B cell (primary cell): ENCODE results near the gene VIPAS39. TPM values are rescaled to one million over a fixed set of nuclear protein-coding genes. Genes with fewer than 3 reads are reported as not detected.
"Not testable (repeated sequence)": the region's sequence is repeated elsewhere in the genome, so short reads cannot be mapped to it uniquely, and the experiment has no call there.

Experiments
- ATAC-seq: fragments of 200-7000 bp; cut with Tn5 transposase; one replicate; pipeline ENCODE4 v1.10.0; 2021; ENCODE audit warnings: low read depth, mild to moderate bottlenecking, moderate number of reproducible peaks, moderate library complexity
- CTCF ChIA-PET: fragments of 350-600 bp; sonication (Branson Sonifier 250); formaldehyde crosslinking; loops from one replicate; lab custom pipeline; 2021; ENCODE audit warnings: antibody characterized with exemption, inconsistent platforms; lab: Charles Lee
- POLR2A ChIA-PET: fragments of 350-600 bp; sonication (Branson Sonifier 250); formaldehyde crosslinking; loops from one replicate; lab custom pipeline; 2021; ENCODE audit warnings: antibody characterized with exemption; lab: Charles Lee
- DNase-seq: peaks from one replicate; pipeline ENCODE4 v3.0.0; 2013
- H2AFZ ChIP-seq: 2 replicates; pipeline ENCODE4 v1.6.1; 2012; ENCODE audit warnings: mild to moderate bottlenecking, low read depth, low read length; ENCODE audit not compliant: insufficient read depth, poor library complexity, severe bottlenecking
- H3K27ac ChIP-seq, 2 donors: 1 replicate in 1 of 2; 2 replicates in 1 of 2; pipeline ENCODE4 v1.5.1; 2012 to 2013; ENCODE audit warnings: low read length in 2 of 2, mild to moderate bottlenecking in 2 of 2, moderate library complexity in 1 of 2
- H3K27me3 ChIP-seq, 4 experiments: fragments of 200-600 bp in 1 of 4; sonication (generic) in 1 of 4; replicated peaks in 1 of 4; 1 replicate in 2 of 4; 2 replicates in 2 of 4; pipeline versions ENCODE4 v1.6.1 to v1.7.0; 2013 to 2016; ENCODE audit warnings: low read length in 3 of 4, mild to moderate bottlenecking in 2 of 4, mixed read lengths in 1 of 4, moderate library complexity in 1 of 4; ENCODE audit not compliant: insufficient read depth in 4 of 4, control insufficient read depth in 3 of 4; ENCODE audit errors: control extremely low read depth in 1 of 4
- H3K36me3 ChIP-seq, 2 experiments: replicated peaks in 1 of 2; 1 replicate in 1 of 2; 2 replicates in 1 of 2; pipeline versions ENCODE4 v1.6.1 to v1.7.1; 2013; ENCODE audit warnings: low read length in 1 of 2; ENCODE audit not compliant: insufficient read depth in 2 of 2, control insufficient read depth in 1 of 2; ENCODE audit errors: control extremely low read depth in 1 of 2, extremely low read depth in 1 of 2
- H3K4me1 ChIP-seq, 2 donors: fragments of 200-600 bp in 1 of 2; sonication (generic) in 1 of 2; 1 replicate in 1 of 2; 2 replicates in 1 of 2; pipeline versions ENCODE4 v1.5.1 to v1.6.1; 2013 to 2017; ENCODE audit warnings: low read length in 2 of 2; ENCODE audit not compliant: control insufficient read depth in 2 of 2, insufficient read depth in 2 of 2
- H3K4me2 ChIP-seq: replicated peaks from 2 replicates; pipeline ENCODE3; 2012; ENCODE audit warnings: mild to moderate bottlenecking, low read depth, low read length; ENCODE audit not compliant: poor library complexity, severe bottlenecking
- H3K4me3 ChIP-seq, 5 experiments: fragments of 200-600 bp in 1 of 5; sonication (generic) in 1 of 5; 1 replicate in 3 of 5; 2 replicates in 2 of 5; pipeline versions ENCODE4 v1.5.1 to v1.7.0; 2011 to 2016; ENCODE audit warnings: low read length in 4 of 5, mild to moderate bottlenecking in 4 of 5, low read depth in 2 of 5, control low read depth in 1 of 5, moderate library complexity in 1 of 5; ENCODE audit not compliant: insufficient read depth in 1 of 5; ENCODE audit errors: control extremely low read depth in 1 of 5, extremely low read depth in 1 of 5
- H3K79me2 ChIP-seq: fragments of 200-600 bp; sonication (generic); one replicate; pipeline ENCODE4 v1.6.0; 2016; ENCODE audit warnings: low read length; ENCODE audit not compliant: control insufficient read depth, insufficient read depth
- H3K9ac ChIP-seq: fragments of 200-600 bp; sonication (generic); 2 replicates; pipeline ENCODE4 v1.6.1; 2017; ENCODE audit warnings: mild to moderate bottlenecking, low read length, moderate library complexity
- H3K9me3 ChIP-seq, 3 donors: one replicate each; pipeline versions ENCODE4 v1.6.1 to v1.7.1; 2013; ENCODE audit warnings: low read length in 2 of 3; ENCODE audit not compliant: control insufficient read depth in 2 of 3, insufficient read depth in 1 of 3; ENCODE audit errors: control extremely low read depth in 1 of 3
- H4K20me1 ChIP-seq: 2 replicates; pipeline ENCODE4 v1.6.0; 2012; ENCODE audit warnings: mild to moderate bottlenecking, low read length; ENCODE audit not compliant: insufficient read depth, control insufficient read depth, poor library complexity, severe bottlenecking
- H3K27ac Mint-ChIP-seq: one replicate; pipeline ENCODE4 v1.8.0; 2021; ENCODE audit warnings: mixed read lengths
- H3K27me3 Mint-ChIP-seq: one replicate; pipeline ENCODE4 v1.8.0; 2021; ENCODE audit warnings: mixed read lengths
- H3K4me1 Mint-ChIP-seq: one replicate; pipeline ENCODE4 v1.8.0; 2021; ENCODE audit warnings: mixed read lengths
- H3K4me3 Mint-ChIP-seq: one replicate; pipeline ENCODE4 v1.8.0; 2021; ENCODE audit warnings: mixed read lengths
- H3K9me3 Mint-ChIP-seq: one replicate; pipeline ENCODE4 v1.8.0; 2022; ENCODE audit warnings: mixed read lengths; ENCODE audit not compliant: insufficient read depth
- CTCF ChIP-seq: fragments of 200-600 bp; IDR thresholded peaks from one replicate; pipeline ENCODE4 v1.8.0; 2022; ENCODE audit warnings: antibody characterized with exemption, mild to moderate bottlenecking
- EZH2 ChIP-seq: IDR thresholded peaks from 2 replicates; pipeline ENCODE4 v1.6.1; 2012; ENCODE audit warnings: borderline replicate concordance, low read depth, mild to moderate bottlenecking, moderate library complexity, low read length; ENCODE audit not compliant: insufficient read depth, poor library complexity, severe bottlenecking
- WGBS: methylation state at CpG from one replicate; pipeline ENCODE4 v1.1.5; 2013; ENCODE audit warnings: missing lambda C conversion rate; ENCODE audit not compliant: insufficient coverage; 5-methylcytosine and 5-hydroxymethylcytosine counted together
- intact Hi-C: fragments of 100-400 bp; cut with micrococcal nuclease; formaldehyde crosslinking; loops from one replicate; pipeline ENCODE4 v1.10.0; 2022
- polyA plus RNA-seq: library from polyadenylated mRNA; depleted of rRNA; stranded (reverse); fragments of >200 nt; gene quantifications from 2 replicates; pipeline ENCODE4 v1.2.3, GENCODE V29; 2012
- total RNA-seq, 2 donors: library from RNA; stranded (reverse); fragments of 120-200 nt in 1 of 2; gene quantifications; 1 replicate in 1 of 2; 2 replicates in 1 of 2; pipeline versions ENCODE4 v1.2.3 to v1.2.4, GENCODE V29; 2013 to 2022

The VIPAS39 gene
- total and polyA plus RNA-seq, 2 donors (not counting 1 experiment from before 2014, with no cell fraction given) = 17.4 to 25.9 TPM

GRCh38 chr14:77421201-77421600 lies 36.2 kb downstream of the VIPAS39 start:
- H3K27ac ChIP-seq = no peak overlapping the region
- ATAC-seq (no peak), DNase-seq (no peak)
- ChIA-PET CTCF (no interaction called here), POLR2A (no interaction called here)
- Mint-ChIP-seq H3K9me3 (peaks cover 10% of the 10 kb centered on the region), H3K4me1 (no peaks in the 10 kb centered on the region), H3K4me3 (no peak overlapping the region), H3K27ac (no peak overlapping the region), H3K27me3 (no peaks in the 10 kb centered on the region)
- intact Hi-C loops = no loop called here
- TF ChIP-seq CTCF (no peak), EZH2 (no peak)
- no peaks in the 10 kb centered on the region for H3K4me1 ChIP-seq
- WGBS = no CpG with 5 or more reads among the region's 2 CpGs
- H4K20me1 ChIP-seq = no peaks in the 10 kb centered on the region
- no peaks in the 10 kb centered on the region for H3K27me3 ChIP-seq
- no peak overlapping the region for H2AFZ ChIP-seq
- peaks cover 6 to 33% of the 10 kb centered on the region in 2 experiments for H3K36me3 ChIP-seq
- no peaks in the 10 kb centered on the region for H3K79me2 ChIP-seq
- H3K4me3 ChIP-seq = no peak overlapping the region
- no peak overlapping the region for H3K4me2 ChIP-seq
- no peak overlapping the region for H3K9ac ChIP-seq
- H3K9me3 ChIP-seq = peaks cover 0 to 15% (median 14%) of the 10 kb centered on the region in 3 donors

GRCh38 chr14:77416836-77417235 lies 40.6 kb downstream of the VIPAS39 start:
- no peaks in the 10 kb centered on the region for H3K27me3 Mint-ChIP-seq
- no peak overlapping the region for H3K27ac Mint-ChIP-seq
- H3K9me3 ChIP-seq = peaks cover 0 to 15% (median 14%) of the 10 kb centered on the region in 3 donors
- H3K36me3 ChIP-seq = peaks cover 0 to 4% of the 10 kb centered on the region in 2 experiments
- H2AFZ ChIP-seq = no peak overlapping the region
- H3K4me3 ChIP-seq = no peak overlapping the region
- ATAC-seq (no peak), DNase-seq (no peak)
- TF ChIP-seq CTCF (no peak), EZH2 (no peak)
- no CpG with 5 or more reads among the region's 8 CpGs for WGBS
- no peak overlapping the region for H3K4me3 Mint-ChIP-seq
- H3K9ac ChIP-seq = no peak overlapping the region
- peaks cover 10% of the 10 kb centered on the region for H3K9me3 Mint-ChIP-seq
- no peak overlapping the region for H3K27ac ChIP-seq
- H3K4me1 Mint-ChIP-seq = no peaks in the 10 kb centered on the region
- no peaks in the 10 kb centered on the region for H4K20me1 ChIP-seq
- H3K4me2 ChIP-seq = no peak overlapping the region
- CTCF ChIA-PET = no interaction called here
- POLR2A ChIA-PET = no interaction called here
- intact Hi-C loops = no loop called here
- no peaks in the 10 kb centered on the region for H3K79me2 ChIP-seq
- H3K4me1 ChIP-seq = no peaks in the 10 kb centered on the region
- H3K27me3 ChIP-seq = no peaks in the 10 kb centered on the region

GRCh38 chr14:77416098-77416497 lies 41.3 kb downstream of the VIPAS39 start:
- H3K4me1 Mint-ChIP-seq, H3K27me3 Mint-ChIP-seq, H4K20me1 ChIP-seq, H3K27ac ChIP-seq, CTCF ChIA-PET, H3K4me3 ChIP-seq, H3K27me3 ChIP-seq, H3K4me3 Mint-ChIP-seq, H3K4me1 ChIP-seq, H3K9me3 Mint-ChIP-seq, intact Hi-C loops, H2AFZ ChIP-seq, H3K36me3 ChIP-seq, H3K4me2 ChIP-seq, DNase-seq, POLR2A ChIA-PET, H3K27ac Mint-ChIP-seq, H3K9ac ChIP-seq, ATAC-seq, H3K79me2 ChIP-seq: not testable (repeated sequence)
- WGBS = no CpG with 5 or more reads among the region's 3 CpGs
- H3K9me3 ChIP-seq = peaks cover 0 to 15% (median 14%) of the 10 kb centered on the region in 3 donors
